ENCODE measurements around the gene S100B. TPM values are rescaled to one million over a fixed set of nuclear protein-coding genes. Genes with fewer than 3 reads are reported as not detected.

S100B gene
- total RNA-seq, 1 experiment from 2014 or later = not detected

DNA sequence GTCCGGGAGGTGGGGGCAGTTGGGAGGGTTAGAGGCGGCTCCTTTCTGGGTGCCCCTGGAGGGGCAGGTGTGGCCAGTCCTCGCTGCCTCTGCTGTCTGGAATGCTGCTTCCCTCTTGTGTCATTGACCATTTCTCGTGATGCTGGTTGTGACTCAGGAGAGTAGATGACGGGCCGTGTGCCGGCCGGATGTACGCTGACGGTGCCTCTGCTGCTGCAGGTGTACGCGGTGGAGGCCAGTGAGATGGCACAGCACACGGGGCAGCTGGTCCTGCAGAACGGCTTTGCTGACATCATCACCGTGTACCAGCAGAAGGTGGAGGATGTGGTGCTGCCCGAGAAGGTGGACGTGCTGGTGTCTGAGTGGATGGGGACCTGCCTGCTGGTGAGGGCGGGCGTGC lies 44.5 kb upstream of the S100B start:
- CTCF ChIA-PET = interaction anchor here (0.5 kb wide), 1 partner anchor 168 kb away, joined by 4 read pairs; no protein-coding TSS in a partner anchor
- Mint-ChIP-seq H3K4me3 (ENCODE audit: unreplicated experiment) (no peak overlapping the region), H3K4me1 (ENCODE audit: insufficient read depth, unreplicated experiment) (peaks cover 4% of the 10 kb centered on the region), H3K27me3 (ENCODE audit: insufficient read depth, unreplicated experiment) (no peaks in the 10 kb centered on the region), H3K27ac (ENCODE audit: low read depth, unreplicated experiment) (no peak overlapping the region), H3K36me3 (ENCODE audit: insufficient read depth, unreplicated experiment) (peaks cover 97% of the 10 kb centered on the region), H3K9me3 (ENCODE audit: unreplicated experiment) (no peaks in the 10 kb centered on the region)
- TF ChIP-seq, protein P1, sequence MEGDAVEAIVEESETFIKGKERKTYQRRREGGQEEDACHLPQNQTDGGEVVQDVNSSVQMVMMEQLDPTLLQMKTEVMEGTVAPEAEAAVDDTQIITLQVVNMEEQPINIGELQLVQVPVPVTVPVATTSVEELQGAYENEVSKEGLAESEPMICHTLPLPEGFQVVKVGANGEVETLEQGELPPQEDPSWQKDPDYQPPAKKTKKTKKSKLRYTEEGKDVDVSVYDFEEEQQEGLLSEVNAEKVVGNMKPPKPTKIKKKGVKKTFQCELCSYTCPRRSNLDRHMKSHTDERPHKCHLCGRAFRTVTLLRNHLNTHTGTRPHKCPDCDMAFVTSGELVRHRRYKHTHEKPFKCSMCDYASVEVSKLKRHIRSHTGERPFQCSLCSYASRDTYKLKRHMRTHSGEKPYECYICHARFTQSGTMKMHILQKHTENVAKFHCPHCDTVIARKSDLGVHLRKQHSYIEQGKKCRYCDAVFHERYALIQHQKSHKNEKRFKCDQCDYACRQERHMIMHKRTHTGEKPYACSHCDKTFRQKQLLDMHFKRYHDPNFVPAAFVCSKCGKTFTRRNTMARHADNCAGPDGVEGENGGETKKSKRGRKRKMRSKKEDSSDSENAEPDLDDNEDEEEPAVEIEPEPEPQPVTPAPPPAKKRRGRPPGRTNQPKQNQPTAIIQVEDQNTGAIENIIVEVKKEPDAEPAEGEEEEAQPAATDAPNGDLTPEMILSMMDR (IDR thresholded peaks at IDR 0.05; ENCODE audit: unreplicated experiment) = no peak
- BruUV-seq (replicated peaks) = no TSS peak
- intact Hi-C loops (cut with micrococcal nuclease) = no loop called here
- POLR2A ChIA-PET = no interaction called here
- DNase-seq (ENCODE audit: unreplicated experiment) = no peak

DNA sequence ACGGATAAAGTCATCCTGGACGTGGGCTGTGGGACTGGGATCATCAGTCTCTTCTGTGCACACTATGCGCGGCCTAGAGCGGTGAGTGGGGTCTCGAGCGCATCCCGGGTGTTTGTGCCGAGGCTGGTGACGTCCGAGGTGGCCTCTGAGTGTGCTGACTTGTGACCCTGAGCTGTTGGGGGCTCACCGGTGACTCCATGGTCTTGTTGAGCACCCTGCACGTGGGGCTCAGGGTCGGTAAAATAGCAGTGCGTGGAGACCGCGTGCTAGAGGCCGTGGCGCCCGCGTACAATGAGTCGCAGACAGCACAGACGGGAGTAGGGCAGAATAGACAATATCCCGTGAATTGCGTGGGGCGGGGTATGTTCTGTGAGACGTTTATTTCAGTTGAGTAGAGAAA lies 43.7 kb upstream of the S100B start:
- no TSS peak for BruUV-seq (replicated peaks)
- TF ChIP-seq, protein P1 (IDR thresholded peaks at IDR 0.05; ENCODE audit: unreplicated experiment) = no peak
- H3K4me3 Mint-ChIP-seq (ENCODE audit: unreplicated experiment) = no peak overlapping the region
- ChIA-PET CTCF (interaction anchor here (0.9 kb wide), 1 partner anchor 9 kb away, joined by 3 read pairs; no protein-coding TSS in a partner anchor), POLR2A (no interaction called here)
- no peak overlapping the region for H3K27ac Mint-ChIP-seq (ENCODE audit: low read depth, unreplicated experiment)
- DNase-seq (ENCODE audit: unreplicated experiment) = no peak
- peaks cover 4% of the 10 kb centered on the region for H3K4me1 Mint-ChIP-seq (ENCODE audit: insufficient read depth, unreplicated experiment)
- intact Hi-C loops (cut with micrococcal nuclease) = no loop called here
- H3K9me3 Mint-ChIP-seq (ENCODE audit: unreplicated experiment) = no peaks in the 10 kb centered on the region
- H3K36me3 Mint-ChIP-seq (ENCODE audit: insufficient read depth, unreplicated experiment) = peaks cover 97% of the 10 kb centered on the region
- H3K27me3 Mint-ChIP-seq (ENCODE audit: insufficient read depth, unreplicated experiment) = no peaks in the 10 kb centered on the region

DNA sequence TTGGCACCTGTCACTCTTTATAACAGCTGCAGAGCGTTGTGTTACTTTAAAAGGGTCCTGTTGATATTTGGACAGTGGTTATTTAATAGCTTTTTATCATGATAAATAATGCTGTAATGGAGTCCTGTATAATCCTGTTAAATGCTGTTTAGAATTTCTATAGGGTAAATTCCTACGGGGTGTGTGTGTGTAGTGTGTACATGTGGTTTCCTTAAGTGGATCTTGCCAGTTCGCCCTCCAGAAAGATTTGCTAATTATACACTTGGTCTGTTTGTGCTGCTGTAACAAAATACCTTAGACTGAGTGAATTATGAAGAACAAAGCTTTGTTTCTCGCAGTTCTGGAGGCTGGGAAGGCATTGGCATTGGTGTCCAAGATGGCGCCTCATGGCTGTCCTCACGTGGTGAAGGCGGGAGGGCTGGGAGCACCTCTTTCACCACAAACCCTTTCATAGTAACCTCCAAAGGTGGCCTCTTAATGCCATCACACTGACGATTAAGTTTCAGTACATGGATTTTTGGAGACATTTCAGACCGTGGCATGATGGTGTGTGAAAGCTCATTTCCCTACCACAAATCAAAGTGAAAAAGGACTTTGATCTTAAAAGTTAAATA lies 41.8 kb upstream of the S100B start:
- BruUV-seq (replicated peaks) = no TSS peak
- Mint-ChIP-seq H3K9me3 (ENCODE audit: unreplicated experiment) (no peaks in the 10 kb centered on the region), H3K4me1 (ENCODE audit: insufficient read depth, unreplicated experiment) (peaks cover 5% of the 10 kb centered on the region), H3K27me3 (ENCODE audit: insufficient read depth, unreplicated experiment) (no peaks in the 10 kb centered on the region), H3K4me3 (ENCODE audit: unreplicated experiment) (no peak overlapping the region), H3K27ac (ENCODE audit: low read depth, unreplicated experiment) (no peak overlapping the region), H3K36me3 (ENCODE audit: insufficient read depth, unreplicated experiment) (peaks cover 92% of the 10 kb centered on the region)
- intact Hi-C loops (cut with micrococcal nuclease) = no loop called here
- CTCF ChIA-PET = no interaction called here
- TF ChIP-seq, protein P1 (IDR thresholded peaks at IDR 0.05; ENCODE audit: unreplicated experiment) = no peak
- POLR2A ChIA-PET = interaction anchor here (0.7 to 0.8 kb wide), 2 partner anchors 9 to 11 kb away, joined by 3 to 4 read pairs; no protein-coding TSS in a partner anchor
- DNase-seq (ENCODE audit: unreplicated experiment) = no peak

DNA sequence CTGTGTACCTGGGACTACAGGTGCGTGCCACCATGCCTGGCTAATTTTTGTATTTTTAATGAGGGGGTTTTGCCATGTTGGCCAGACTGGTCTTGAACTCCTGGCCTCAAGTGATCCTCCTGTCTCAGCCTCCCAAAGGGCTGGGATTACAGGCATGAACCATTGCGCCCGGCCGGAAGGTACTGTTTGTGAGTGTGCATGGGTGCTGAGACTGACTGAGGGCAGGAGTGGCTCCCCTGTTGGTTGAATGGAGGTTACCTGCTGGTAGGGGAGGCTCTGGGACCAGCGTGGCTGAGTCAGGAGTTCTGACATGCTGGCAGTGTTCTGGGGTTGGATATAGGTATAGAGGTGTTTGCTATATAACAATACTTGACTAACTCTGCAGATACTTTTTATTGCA lies 41.0 kb upstream of the S100B start:
- DNase-seq (ENCODE audit: unreplicated experiment) = no peak
- Mint-ChIP-seq H3K27ac (ENCODE audit: low read depth, unreplicated experiment) (no peak overlapping the region), H3K36me3 (ENCODE audit: insufficient read depth, unreplicated experiment) (peaks cover 92% of the 10 kb centered on the region), H3K4me1 (ENCODE audit: insufficient read depth, unreplicated experiment) (peaks cover 12% of the 10 kb centered on the region), H3K4me3 (ENCODE audit: unreplicated experiment) (no peak overlapping the region), H3K9me3 (ENCODE audit: unreplicated experiment) (no peaks in the 10 kb centered on the region), H3K27me3 (ENCODE audit: insufficient read depth, unreplicated experiment) (no peaks in the 10 kb centered on the region)
- TF ChIP-seq, protein P1 (IDR thresholded peaks at IDR 0.05; ENCODE audit: unreplicated experiment) = no peak
- ChIA-PET POLR2A (interaction anchor here (0.7 to 0.8 kb wide), 2 partner anchors 8 to 10 kb away, joined by 3 to 4 read pairs; no protein-coding TSS in a partner anchor), CTCF (no interaction called here)
- BruUV-seq (replicated peaks) = no TSS peak
- intact Hi-C loops (cut with micrococcal nuclease) = no loop called here
